Measurements from ENCODE around the gene LDAF1.

- no peak for TF ChIP-seq EGR1 (IDR thresholded peaks at IDR 0.05; ENCODE audit: borderline replicate concordance, low read depth, low read length)
- no peak for TF ChIP-seq EZH2 (IDR thresholded peaks at IDR 0.05; ENCODE audit: low read depth, low read length, severe bottlenecking)
- TF ChIP-seq RFX5 (IDR thresholded peaks at IDR 0.05; ENCODE audit: borderline replicate concordance, low read depth, low read length), result no peak
- TF ChIP-seq, protein P1, sequence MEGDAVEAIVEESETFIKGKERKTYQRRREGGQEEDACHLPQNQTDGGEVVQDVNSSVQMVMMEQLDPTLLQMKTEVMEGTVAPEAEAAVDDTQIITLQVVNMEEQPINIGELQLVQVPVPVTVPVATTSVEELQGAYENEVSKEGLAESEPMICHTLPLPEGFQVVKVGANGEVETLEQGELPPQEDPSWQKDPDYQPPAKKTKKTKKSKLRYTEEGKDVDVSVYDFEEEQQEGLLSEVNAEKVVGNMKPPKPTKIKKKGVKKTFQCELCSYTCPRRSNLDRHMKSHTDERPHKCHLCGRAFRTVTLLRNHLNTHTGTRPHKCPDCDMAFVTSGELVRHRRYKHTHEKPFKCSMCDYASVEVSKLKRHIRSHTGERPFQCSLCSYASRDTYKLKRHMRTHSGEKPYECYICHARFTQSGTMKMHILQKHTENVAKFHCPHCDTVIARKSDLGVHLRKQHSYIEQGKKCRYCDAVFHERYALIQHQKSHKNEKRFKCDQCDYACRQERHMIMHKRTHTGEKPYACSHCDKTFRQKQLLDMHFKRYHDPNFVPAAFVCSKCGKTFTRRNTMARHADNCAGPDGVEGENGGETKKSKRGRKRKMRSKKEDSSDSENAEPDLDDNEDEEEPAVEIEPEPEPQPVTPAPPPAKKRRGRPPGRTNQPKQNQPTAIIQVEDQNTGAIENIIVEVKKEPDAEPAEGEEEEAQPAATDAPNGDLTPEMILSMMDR (IDR thresholded peaks at IDR 0.05; ENCODE audit: control extremely low read depth in 1 of 3, insufficient read depth in 1 of 3, low read depth in 1 of 3, low read length in 3 of 3), result no peak
- no peak for TF ChIP-seq RBBP5 (IDR thresholded peaks at IDR 0.05; ENCODE audit: borderline replicate concordance, low read depth, low read length)
- no peak for TF ChIP-seq CHD2 (IDR thresholded peaks at IDR 0.05; ENCODE audit: low read length)
- TF ChIP-seq SP2 (IDR thresholded peaks at IDR 0.05; ENCODE audit: low read length), result no peak
- TF ChIP-seq FOSL1 (IDR thresholded peaks at IDR 0.05; ENCODE audit: insufficient read depth, low read depth, low read length), result no peak
- no peak for TF ChIP-seq POLR2AphosphoS5 (IDR thresholded peaks at IDR 0.05; ENCODE audit: low read depth, low read length)
- TF ChIP-seq GABPA (IDR thresholded peaks at IDR 0.05; ENCODE audit: borderline replicate concordance, insufficient read depth, low read length), result no peak
- TF ChIP-seq SUZ12 (IDR thresholded peaks at IDR 0.05; ENCODE audit: low read length), result no peak
These were observed 842 bp upstream of the LDAF1 start for GRCh38 chr16:21157632-21158031.

All from H1 (cell line).